ENCODE results near the gene CSRNP2. TPM values are rescaled to one million over a fixed set of nuclear protein-coding genes. Genes with fewer than 3 reads are reported as not detected.

The CSRNP2 gene
- total and polyA plus RNA-seq, 2 experiments from 2014 or later: 6.9 to 30.9 TPM

DNA sequence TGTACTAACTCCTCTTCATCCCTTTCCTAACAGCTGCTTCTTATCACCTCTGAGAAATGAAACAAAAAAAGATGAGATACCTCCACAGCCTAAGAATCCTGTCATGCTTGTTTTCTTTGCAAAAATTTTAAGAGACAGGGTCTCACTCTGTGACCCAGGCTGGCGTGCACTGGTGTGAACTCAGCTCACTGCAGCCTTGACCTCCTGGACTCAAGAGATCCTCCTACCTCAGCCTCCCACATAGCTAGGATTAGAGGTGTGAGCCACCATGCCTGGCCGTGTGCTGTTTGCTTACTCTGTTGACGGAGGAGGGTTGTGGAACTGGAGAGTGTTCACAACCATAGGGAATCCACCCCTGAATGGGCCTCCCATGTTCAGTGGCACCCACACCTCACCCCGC lies 16.2 kb downstream of the CSRNP2 start:
- no peak overlapping the region for H2AFZ ChIP-seq
- H3K4me1 ChIP-seq (ENCODE audit: insufficient read depth): no peaks in the 10 kb centered on the region
- no peak overlapping the region for H3K27ac Mint-ChIP-seq
- H3K27ac ChIP-seq (ENCODE audit: low read depth): no peak overlapping the region
- peaks cover 74% of the 10 kb centered on the region for H3K36me3 Mint-ChIP-seq (ENCODE audit: low read depth)
- no peaks in the 10 kb centered on the region for H3K79me2 ChIP-seq (replicated peaks; ENCODE audit: insufficient read depth)
- H3K4me2 ChIP-seq: no peak overlapping the region
- TF ChIP-seq, protein P1, sequence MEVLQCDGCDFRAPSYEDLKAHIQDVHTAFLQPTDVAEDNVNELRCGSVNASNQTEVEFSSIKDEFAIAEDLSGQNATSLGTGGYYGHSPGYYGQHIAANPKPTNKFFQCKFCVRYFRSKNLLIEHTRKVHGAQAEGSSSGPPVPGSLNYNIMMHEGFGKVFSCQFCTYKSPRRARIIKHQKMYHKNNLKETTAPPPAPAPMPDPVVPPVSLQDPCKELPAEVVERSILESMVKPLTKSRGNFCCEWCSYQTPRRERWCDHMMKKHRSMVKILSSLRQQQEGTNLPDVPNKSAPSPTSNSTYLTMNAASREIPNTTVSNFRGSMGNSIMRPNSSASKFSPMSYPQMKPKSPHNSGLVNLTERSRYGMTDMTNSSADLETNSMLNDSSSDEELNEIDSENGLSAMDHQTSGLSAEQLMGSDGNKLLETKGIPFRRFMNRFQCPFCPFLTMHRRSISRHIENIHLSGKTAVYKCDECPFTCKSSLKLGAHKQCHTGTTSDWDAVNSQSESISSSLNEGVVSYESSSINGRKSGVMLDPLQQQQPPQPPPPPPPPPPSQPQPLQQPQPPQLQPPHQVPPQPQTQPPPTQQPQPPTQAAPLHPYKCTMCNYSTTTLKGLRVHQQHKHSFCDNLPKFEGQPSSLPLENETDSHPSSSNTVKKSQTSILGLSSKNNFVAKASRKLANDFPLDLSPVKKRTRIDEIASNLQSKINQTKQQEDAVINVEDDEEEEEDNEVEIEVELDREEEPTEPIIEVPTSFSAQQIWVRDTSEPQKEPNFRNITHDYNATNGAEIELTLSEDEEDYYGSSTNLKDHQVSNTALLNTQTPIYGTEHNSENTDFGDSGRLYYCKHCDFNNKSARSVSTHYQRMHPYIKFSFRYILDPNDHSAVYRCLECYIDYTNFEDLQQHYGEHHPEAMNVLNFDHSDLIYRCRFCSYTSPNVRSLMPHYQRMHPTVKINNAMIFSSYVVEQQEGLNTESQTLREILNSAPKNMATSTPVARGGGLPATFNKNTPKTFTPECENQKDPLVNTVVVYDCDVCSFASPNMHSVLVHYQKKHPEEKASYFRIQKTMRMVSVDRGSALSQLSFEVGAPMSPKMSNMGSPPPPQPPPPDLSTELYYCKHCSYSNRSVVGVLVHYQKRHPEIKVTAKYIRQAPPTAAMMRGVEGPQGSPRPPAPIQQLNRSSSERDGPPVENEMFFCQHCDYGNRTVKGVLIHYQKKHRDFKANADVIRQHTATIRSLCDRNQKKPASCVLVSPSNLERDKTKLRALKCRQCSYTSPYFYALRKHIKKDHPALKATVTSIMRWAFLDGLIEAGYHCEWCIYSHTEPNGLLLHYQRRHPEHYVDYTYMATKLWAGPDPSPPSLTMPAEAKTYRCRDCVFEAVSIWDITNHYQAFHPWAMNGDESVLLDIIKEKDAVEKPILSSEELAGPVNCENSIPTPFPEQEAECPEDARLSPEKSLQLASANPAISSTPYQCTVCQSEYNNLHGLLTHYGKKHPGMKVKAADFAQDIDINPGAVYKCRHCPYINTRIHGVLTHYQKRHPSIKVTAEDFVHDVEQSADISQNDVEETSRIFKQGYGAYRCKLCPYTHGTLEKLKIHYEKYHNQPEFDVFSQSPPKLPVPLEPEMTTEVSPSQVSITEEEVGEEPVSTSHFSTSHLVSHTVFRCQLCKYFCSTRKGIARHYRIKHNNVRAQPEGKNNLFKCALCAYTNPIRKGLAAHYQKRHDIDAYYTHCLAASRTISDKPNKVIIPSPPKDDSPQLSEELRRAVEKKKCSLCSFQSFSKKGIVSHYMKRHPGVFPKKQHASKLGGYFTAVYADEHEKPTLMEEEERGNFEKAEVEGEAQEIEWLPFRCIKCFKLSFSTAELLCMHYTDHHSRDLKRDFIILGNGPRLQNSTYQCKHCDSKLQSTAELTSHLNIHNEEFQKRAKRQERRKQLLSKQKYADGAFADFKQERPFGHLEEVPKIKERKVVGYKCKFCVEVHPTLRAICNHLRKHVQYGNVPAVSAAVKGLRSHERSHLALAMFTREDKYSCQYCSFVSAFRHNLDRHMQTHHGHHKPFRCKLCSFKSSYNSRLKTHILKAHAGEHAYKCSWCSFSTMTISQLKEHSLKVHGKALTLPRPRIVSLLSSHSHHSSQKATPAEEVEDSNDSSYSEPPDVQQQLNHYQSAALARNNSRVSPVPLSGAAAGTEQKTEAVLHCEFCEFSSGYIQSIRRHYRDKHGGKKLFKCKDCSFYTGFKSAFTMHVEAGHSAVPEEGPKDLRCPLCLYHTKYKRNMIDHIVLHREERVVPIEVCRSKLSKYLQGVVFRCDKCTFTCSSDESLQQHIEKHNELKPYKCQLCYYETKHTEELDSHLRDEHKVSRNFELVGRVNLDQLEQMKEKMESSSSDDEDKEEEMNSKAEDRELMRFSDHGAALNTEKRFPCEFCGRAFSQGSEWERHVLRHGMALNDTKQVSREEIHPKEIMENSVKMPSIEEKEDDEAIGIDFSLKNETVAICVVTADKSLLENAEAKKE (CRISPR knock-in tag; IDR thresholded peaks at IDR 0.05): no peak
- TF ChIP-seq ETS1 (IDR thresholded peaks at IDR 0.05): no peak
- no peak for TF ChIP-seq POLR2AphosphoS5 (IDR thresholded peaks at IDR 0.05; ENCODE audit: low read depth)
- TF ChIP-seq CREB1 (CRISPR knock-in tag; IDR thresholded peaks at IDR 0.05; ENCODE audit: low read depth): no peak
- TF ChIP-seq JUNB (IDR thresholded peaks at IDR 0.05; ENCODE audit: unreplicated experiment): no peak
- TF ChIP-seq NANOG (IDR thresholded peaks at IDR 0.05; ENCODE audit: borderline replicate concordance): no peak
- TF ChIP-seq EZH2phosphoT487 (IDR thresholded peaks at IDR 0.05; ENCODE audit: unreplicated experiment): no peak
- TF ChIP-seq ZNF331 (CRISPR knock-in tag; IDR thresholded peaks at IDR 0.05; ENCODE audit: low read depth): no peak
- no peak for TF ChIP-seq EZH2 (IDR thresholded peaks at IDR 0.05; ENCODE audit: low read depth, unreplicated experiment)
- TF ChIP-seq ZNF114 (CRISPR knock-in tag; IDR thresholded peaks at IDR 0.05): no peak
- TF ChIP-seq REST (IDR thresholded peaks at IDR 0.05; ENCODE audit: unreplicated experiment): no peak
- TF ChIP-seq, protein P2, sequence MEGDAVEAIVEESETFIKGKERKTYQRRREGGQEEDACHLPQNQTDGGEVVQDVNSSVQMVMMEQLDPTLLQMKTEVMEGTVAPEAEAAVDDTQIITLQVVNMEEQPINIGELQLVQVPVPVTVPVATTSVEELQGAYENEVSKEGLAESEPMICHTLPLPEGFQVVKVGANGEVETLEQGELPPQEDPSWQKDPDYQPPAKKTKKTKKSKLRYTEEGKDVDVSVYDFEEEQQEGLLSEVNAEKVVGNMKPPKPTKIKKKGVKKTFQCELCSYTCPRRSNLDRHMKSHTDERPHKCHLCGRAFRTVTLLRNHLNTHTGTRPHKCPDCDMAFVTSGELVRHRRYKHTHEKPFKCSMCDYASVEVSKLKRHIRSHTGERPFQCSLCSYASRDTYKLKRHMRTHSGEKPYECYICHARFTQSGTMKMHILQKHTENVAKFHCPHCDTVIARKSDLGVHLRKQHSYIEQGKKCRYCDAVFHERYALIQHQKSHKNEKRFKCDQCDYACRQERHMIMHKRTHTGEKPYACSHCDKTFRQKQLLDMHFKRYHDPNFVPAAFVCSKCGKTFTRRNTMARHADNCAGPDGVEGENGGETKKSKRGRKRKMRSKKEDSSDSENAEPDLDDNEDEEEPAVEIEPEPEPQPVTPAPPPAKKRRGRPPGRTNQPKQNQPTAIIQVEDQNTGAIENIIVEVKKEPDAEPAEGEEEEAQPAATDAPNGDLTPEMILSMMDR (conservative IDR thresholded peaks at IDR 0.05; ENCODE audit: low read depth in 2 of 2): no peak
- no peak for TF ChIP-seq STAT1 (IDR thresholded peaks at IDR 0.05; ENCODE audit: unreplicated experiment)
- no peak for ATAC-seq
- no peaks in the 10 kb centered on the region for H3K9me3 Mint-ChIP-seq
- no peaks in the 10 kb centered on the region for H3K27me3 ChIP-seq (ENCODE audit: insufficient read depth)
- H3K4me3 Mint-ChIP-seq: no peak overlapping the region
- H3K9me2 ChIP-seq (ENCODE audit: insufficient read depth): no peaks in the 10 kb centered on the region
- H3K4me3 ChIP-seq: no peak overlapping the region
- no peaks in the 10 kb centered on the region for H3K4me1 Mint-ChIP-seq
- peaks cover 6% of the 10 kb centered on the region for H3K27me3 Mint-ChIP-seq (ENCODE audit: insufficient read depth, low read depth, poor library complexity)
- peaks cover 3% of the 10 kb centered on the region; the same call in 1 of the 2 replicates for H3F3A ChIP-seq (replicated peaks; ENCODE audit: low read depth)
- H3K36me3 ChIP-seq (ENCODE audit: insufficient read depth): peaks cover 56% of the 10 kb centered on the region
- no peak for DNase-seq (ENCODE audit: low spot score)
- peaks cover 6% of the 10 kb centered on the region; the same call in 1 of the 2 replicates for H4K20me1 ChIP-seq (replicated peaks; ENCODE audit: insufficient read depth)
